ENCODE data around the gene CD164.
A peak's percentile ranks its signal among the peaks of the same experiment; 100 is the strongest.

Gene CD164

DNA sequence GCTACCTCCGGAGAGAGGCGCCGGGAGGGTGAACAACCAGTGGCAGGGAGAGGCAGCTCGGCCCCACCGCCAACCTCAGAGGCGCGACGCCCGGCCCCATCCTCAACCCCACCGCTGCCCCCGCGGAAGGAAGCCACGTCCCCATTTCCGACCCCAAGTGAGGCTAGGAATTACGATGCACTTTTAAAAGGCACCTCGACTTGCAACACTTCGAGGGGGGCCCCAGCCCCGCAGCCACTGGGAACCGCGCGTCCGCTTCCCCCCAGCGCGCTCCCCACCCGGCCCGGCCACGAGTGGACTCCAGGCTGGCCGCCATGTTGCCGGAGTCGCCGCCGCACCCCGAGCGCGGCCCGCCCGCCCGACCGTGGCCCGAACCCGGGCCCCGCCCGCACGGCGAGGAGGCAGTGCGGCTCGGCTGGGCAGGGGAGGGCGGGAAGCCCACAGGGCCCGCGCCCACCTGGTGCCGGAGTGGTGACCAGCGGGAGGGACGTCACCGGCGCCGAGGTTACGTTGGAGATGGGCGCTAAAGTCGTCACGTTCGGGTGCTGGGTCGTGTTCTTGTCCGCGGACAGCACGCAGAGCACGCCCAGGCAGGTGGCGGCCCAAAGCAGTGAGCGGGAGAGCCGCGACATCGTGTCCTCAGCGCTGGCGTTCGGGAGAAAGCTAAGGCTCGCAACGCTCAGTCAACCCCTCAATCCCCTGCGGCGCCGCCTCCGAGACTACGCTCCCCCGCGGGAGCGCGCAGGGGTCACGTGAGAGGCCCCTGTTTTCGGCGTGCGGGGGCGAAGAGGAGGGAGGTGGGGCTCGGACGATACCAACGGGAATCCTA lies at the start of gene CD164:
CD164 (minus strand) TSS at position 721 of the 829 bp plus-strand sequence; CDS start at position 632, 89 bp downstream.
- peak; percentile 69 to 83 (median 76) for DNase-seq (ENCODE audit: low read depth in 2 of 3, low spot score in 2 of 3)

DNA sequence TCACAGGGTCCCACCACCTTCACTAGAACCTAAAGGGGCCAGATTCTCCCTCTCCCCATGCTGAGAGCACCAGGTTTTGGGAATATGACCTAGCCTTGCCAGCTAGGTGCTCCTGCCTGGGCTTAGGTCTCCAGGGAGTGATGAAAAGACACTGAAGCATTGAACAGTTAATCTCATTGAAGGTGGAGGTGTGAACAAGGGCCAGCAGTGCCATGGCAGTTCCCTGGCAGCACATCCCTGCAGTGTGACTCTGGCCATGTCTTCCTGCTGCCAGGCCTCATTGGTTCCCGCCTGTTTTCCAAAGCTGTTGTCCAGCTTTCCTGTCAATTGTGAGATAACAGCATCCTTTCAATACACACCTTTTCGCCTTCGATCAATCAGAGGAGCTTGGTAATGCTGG lies 47.2 kb upstream of the CD164 start:
- no peak for DNase-seq (ENCODE audit: low read depth in 2 of 3, low spot score in 2 of 3)

DNA sequence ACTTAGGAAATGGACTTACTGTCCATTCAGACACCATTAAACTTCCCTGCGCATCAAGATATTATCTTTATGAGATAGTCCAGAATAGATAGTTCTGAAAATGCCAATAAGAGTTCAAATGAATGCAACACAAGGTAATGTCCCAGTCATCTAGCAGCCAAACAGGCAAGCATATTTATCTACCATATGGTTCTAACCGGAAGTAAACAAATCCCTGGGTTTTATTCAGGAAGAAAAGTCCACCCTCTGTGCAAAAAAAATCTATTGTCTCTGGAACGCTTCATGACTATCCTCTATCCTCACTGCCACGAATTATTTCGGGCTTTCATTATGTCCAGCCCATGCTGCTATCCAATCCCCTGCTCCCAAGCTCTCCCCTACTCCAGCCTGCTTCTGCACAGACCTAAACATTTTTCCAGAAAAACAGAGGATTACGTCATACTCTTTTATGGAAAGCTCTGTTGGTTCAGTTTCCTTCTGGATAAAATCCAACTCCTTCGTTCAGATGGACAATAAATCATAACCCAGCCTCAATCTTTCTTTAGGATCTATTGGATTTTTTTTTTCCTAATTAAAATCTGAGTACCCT lies 46.7 kb upstream of the CD164 start:
- no peak for DNase-seq (ENCODE audit: low read depth in 2 of 3, low spot score in 2 of 3)

DNA sequence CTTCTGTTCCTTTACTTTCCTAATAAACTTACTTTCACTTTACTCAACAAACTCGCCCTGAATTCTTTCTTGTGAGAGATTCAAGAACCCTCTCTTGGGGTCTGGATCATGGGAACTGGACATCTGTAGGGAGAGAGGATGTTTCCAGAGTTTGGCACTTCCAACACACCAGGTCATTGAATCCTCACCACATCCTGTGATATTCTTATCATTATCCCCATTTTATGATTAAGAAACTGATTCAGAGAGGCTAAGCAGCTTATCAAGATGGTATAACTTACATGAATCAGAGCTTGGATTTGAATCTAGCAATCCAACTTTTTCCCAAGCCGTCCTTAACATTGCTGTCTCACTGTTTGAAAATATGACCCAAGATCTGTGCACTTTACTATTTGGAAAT lies 42.7 kb upstream of the CD164 start:
- no peak for DNase-seq (ENCODE audit: low read depth in 2 of 3, low spot score in 2 of 3)

DNA sequence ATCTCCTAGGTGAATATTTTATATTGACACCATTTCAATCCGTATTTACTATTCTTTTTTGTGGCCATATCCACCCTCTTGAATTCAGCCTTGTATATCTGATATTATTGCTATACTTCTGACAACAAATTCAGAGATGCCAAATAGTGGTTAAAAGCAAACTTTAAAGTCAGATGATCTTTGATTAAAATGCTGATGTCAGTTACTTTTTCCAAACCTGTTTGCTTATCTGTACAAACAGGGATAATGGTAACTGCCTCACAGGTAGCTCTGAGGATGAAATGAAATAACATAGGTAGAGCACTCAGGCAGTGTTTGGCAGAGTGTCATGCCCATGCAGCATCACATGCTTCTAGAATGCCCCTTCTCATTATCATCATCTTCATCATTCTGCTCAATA lies 38.9 kb upstream of the CD164 start:
- no peak for DNase-seq (ENCODE audit: low read depth in 2 of 3, low spot score in 2 of 3)

DNA sequence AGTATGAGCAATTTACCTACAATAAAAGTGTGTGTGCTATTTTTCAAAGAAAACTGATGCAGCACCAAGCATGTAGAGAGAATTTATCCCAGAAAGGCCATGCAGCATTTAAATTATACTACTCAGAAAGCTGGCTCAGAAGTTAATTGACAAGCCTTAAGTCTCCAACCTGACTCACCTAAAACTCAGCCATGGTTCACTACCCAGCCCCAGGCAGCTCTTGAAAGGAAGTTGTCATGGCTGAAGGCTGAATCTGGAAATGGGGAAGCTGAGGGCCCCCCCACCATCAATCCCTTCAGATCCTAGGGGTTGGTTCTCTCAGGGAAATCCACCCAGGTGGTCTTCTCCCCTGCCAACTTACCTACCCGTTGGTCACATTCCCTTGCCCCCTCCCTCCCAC lies 38.5 kb upstream of the CD164 start:
- DNase-seq (ENCODE audit: low read depth in 2 of 3, low spot score in 2 of 3): no peak

DNA sequence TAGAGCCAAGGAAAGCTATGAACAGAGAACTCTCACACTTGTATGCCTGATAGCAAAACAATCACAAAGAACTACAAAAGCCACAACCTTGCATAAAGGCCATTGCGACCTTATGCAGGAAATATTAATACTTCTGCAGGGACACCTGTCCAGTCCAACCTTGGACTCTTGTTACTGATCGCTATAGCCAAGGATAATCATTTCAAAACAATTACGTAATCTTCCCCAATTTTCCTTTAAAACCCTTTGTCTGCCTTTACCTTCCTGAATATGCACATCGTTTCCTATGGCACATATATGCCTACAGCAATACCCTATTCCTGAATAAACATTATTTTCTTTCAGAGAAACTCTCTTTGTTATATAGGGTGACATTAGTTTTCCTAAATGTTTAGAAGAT lies 35.4 kb upstream of the CD164 start:
- no peak for DNase-seq (ENCODE audit: low read depth in 2 of 3, low spot score in 2 of 3)

DNA sequence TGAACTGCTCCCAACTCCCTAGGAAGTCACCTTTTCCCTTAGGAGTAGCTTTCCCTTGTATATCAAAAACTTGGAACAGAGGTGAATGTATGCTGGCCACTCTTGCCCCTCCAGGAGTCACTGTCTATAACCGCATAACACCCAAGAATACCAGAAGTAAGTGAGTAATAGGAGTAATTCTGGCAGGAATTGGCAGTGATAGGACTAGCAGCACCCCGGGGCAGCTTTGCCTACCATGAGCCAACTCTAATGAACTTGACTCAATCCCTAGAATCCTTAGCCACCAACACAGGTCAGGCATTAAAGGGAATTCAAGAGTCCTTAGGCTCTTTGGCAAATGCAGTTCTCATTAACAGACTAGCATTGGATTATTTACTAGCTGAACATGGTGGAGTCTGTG lies 28.8 kb upstream of the CD164 start:
- DNase-seq (ENCODE audit: low read depth in 2 of 3, low spot score in 2 of 3): no peak

DNA sequence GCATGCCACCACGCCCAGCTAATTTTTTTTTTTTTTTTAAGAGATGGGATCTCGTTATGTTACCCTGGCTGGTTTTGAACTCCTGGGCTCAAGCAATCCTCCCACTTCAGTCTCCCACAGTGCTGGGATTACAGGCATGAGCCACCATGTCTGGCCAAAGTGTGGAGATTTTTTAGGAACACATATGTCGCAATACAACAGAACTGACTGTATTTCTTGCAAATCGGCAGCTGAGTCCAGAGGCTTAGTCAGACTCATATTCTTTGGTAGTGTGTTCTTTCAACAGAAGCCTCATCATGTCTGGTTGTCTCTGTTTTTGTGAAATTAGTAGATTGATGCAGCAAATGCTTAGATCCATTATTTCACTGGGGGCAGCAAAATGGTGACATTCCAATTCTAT lies 23.9 kb upstream of the CD164 start:
- DNase-seq (ENCODE audit: low read depth in 2 of 3, low spot score in 2 of 3): no peak

DNA sequence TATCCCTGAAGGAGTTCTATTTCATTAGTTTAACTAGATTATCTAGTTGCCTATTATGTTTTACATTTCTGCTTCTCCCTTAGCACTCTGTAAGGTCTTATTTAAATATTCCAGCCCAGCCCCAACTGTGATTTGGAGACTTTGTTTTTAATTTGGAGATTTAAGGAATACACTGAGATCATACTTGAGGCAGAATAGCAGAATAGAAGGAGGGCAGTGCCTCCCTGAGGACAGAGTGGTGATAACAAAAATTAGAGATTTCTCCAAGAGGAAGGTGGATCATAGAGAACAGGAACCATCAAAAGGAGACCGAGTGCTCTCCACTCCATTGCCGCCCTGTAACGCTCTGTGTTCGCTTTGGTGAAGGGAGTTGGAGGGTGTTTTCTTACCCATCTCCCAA lies 14.8 kb upstream of the CD164 start:
- no peak for DNase-seq (ENCODE audit: low read depth in 2 of 3, low spot score in 2 of 3)

DNA sequence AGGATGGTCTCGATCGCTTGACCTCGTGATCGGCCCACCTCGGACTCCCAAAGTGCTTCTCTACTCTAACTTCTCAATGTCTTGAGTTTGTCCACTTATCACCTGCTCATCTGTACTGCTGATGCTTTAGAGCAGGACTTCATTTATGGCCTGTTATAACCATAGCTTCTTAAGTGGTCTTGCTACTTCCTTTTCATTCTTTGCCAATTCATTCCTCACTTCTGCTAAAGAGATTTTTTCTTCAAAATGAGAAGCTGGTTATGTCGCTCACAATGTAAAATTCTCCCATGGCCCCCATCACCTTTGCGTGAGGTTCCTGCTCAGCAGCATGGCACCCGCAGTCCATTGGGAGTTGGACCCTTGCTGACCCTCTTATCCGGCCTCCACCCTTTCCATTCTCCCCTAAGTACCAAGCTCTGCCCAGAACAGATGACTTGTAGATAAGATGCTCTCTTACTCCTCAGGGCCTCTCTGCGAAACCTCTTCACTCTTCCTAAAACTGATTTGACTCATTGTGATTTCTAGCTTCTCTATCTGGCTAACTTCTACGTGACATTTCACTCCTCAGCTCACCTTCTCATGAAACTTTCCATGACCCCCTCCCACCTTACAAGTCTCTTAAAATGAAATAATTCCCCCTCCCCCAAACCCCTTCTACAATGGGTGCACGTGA lies 13.9 kb upstream of the CD164 start:
- DNase-seq (ENCODE audit: low read depth in 2 of 3, low spot score in 2 of 3): no peak

DNA sequence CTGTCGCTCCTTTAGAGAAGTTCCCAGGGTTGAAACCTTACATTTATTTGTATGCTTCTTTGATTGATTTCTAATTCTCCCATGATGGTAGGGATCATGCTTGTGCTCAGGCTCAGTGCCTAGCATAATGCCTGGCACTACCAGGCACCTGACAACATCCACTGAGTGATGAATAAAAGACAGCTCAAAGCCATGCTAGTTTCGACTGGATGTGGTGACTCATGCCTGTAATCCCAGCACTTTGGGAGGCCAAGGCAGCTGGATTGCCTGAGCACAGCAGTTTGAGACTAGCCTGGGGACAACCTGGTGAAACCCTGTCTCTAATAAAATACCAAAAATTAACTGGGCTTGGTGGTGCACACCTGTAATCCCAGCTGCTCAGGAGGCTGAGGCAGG lies 11.6 kb upstream of the CD164 start:
- DNase-seq (ENCODE audit: low read depth in 2 of 3, low spot score in 2 of 3): no peak

DNA sequence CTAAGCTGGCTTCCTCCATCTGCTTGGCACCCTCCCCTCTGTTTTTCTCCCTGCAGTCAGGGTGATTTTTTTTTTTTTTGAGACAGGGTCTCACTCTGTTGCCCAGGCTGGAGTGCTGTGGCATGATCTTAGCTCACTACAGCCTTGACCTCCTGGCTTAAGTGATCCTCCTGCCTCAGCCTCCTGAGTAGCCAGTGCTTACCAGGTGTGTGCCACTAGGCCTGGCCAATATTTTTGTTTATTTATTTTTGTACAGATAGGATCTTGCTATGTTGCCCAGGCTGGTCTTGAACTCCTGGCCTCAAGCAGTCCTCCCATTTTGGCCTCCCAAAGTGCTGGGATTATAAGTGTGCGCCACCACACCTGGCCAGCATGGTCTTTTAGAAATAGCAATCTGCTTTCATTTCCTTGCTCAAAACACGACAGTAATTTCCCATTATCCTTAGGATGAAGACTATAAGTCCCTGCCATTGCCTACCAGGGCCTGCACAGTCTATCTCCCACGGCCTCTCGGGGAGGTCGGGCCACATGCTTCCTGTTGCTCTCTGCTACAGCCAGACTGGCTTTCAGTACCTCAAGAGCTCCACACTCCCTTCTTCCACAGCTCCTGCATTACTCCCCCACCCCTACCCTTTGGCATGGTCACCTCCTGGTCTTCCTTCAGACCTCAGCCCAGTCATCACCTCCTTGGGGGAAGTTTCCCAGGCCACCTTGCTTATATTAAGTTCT lies 11.1 kb upstream of the CD164 start:
- no peak for DNase-seq (ENCODE audit: low read depth in 2 of 3, low spot score in 2 of 3)

DNA sequence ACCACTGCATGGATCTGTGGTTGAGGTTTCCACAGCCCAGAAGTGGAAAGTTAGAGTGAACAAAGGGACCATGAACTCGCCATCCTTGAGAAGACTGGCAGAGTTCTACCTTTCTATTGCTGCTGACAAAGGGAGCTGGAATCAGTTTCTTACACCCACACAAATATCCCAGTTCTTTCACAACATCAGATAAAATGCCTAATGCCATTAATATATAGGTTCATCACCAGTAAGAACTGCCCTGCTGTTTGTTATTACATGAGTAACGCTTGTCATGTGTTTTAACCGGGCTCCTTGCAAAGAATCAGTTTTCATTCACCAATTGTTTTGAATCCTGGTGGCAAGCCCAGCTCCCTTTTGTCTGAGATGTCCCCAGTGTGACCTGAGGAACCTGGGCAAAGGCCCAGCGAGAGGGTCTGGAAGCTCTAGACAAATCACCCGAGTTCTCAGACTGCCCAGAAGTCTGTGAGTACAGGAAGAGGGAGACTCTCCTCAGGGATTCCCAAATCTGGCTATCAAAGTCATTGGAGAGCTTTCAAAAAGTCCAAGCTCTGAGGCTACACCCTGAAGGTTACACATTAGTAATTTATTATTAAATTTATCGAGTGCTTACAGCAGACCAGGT lies 7.5 kb upstream of the CD164 start:
- no peak for DNase-seq (ENCODE audit: low read depth in 2 of 3, low spot score in 2 of 3)

DNA sequence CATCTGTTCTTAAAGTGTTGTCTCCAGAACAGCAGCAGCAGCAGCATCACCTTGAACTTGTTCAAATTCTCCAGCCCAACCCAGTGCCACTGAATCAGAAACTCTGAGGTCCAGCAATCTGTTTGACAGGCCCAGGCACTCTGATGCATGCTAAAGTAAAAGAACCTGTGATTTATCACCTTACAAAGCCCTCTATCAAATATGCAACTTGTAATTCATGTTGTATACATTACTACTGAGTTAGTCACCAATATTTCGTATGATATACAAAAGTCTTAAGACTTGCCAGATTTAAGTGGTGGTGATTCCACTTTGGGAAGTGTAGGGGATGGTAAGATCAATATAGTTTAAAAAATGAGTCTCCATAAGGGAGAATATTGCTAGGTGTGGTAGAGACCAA lies 6.0 kb upstream of the CD164 start:
- no peak for DNase-seq (ENCODE audit: low read depth in 2 of 3, low spot score in 2 of 3)

DNA sequence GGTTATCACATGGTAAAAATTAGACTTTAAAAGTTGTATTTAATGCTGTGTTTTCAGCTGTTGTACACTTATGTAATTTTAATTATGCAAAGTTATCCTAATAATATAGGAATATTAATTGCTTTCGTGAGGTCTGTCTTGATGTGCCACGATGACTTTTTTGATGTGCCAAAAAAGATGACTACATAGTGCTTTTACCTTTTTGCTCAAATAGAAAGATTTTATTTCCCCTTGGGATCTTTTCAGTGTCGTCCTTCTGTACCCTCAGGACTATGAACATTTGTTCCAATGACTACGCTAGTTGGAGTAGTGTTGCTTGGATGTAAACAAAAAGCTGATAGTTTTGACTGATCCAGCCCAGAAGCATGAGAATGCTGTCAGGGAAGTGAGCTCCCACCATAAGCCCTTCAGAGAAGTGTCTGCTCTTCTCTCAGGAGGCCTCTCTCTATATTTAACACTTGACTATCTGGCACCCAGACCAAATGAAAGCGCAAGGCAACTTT lies 1.2 kb upstream of the CD164 start:
- DNase-seq (ENCODE audit: low read depth in 2 of 3, low spot score in 2 of 3): no peak

DNA sequence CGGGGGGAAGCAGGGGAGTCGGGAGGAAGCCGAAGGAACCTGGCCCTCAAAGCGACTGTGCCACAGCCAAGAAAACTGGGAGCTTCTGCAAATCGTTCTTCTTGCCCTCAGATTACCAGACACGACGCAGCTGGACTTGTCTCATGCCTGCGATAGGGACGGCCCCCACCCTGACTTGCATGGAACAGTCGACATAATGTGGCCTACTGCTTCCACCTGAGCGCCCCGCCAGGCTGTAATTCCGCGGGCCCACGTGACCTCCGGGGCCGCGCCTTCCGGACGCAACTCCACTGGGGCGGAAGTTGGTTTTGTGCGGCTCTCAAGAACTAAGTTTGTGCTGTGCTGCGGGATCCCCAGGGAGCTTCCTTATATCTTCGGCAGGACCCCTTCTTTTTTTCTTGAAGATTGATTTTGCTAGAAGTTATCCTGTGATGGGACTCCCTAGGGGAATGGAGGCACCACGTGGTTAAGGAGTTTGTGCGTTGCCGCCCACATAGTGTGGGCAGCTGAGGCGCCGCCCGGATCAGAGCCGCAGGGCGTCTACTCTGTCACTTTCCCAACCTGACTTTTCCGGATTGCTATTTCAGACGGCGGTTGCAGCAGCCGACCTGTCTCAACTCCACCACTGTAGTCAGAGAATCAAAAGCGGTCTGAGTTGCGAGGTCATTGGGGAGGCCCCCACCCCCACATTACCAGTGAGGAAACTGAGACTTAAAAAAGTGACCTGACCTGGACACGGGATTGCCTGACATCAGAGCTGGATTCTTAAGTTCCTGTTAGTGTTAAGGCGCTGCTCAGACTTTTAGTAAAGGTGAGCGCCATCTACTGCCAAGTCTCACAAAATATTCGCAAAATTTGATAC lies 540 bp upstream of the CD164 start:
- peak; percentile 78 to 88 (median 82) for DNase-seq (ENCODE audit: low read depth in 2 of 3, low spot score in 2 of 3)

DNA sequence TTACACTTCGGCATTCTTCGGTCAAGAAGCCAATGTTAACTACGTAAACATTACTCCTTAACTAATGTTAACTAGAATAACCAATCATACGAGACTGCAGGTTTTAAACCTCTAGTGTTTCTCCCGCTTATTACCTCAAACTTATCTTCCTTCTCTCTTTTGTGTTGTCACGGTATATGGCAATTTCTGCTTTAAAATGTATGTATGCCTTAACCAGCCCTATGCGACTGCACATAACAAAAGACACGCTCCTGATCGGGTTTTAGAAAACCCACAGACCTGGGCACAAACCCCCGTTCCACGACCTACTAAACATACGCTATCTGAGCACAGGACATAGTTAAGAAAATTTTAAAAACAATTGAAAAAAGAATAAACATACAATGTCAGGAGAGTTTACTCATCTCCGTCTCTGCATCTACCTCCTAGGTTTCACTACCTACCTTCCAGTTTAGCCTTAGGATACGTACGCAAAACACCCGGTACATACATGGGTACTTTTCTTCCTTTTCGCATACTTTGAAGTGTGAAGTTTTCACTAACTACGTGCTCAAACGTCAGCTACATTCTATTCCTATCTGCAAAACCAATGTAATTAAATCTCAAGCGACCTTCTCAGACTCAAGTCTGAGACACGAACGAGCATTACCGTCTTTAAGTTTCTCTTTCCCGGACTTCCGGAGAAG lies 1.1 kb downstream of the CD164 start:
- no peak for DNase-seq (ENCODE audit: low read depth in 2 of 3, low spot score in 2 of 3)

DNA sequence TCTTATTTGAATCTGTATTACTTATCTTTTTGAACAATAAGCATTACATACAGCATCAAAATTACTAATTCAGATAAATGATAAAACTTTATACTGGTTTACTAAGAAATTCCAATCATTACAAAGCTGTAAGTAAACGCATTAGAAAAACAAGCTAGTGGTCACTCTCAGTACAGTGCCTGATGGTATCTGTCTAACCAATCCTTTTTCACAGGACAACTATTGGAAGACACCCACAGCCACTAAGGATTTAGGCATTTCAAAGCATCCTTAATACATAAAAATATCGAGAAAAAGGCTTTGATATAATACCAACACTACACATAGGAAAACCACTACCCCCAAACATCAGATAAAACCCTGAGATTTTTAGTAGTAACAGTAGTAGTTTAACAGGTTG lies 2.6 kb downstream of the CD164 start:
- no peak for DNase-seq (ENCODE audit: low read depth in 2 of 3, low spot score in 2 of 3)

DNA sequence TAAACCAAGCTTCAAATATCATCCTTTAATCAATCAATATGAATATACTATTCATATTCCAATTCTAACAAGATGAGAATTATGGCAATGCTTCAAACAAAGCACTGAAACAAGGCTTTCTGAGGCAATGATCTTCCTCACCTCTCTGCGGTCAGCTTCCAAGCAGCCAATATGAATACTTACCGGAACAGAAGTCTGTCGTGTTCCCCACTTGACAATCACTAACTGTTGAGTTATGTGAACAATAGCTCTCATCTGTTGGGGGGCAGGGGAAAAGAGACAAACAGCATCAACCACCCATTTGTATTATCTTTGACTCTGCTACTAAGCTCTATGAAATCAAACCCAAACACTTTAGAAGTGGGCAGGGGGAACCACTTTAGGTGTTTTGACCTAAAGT lies 4.5 kb downstream of the CD164 start:
- no peak for DNase-seq (ENCODE audit: low read depth in 2 of 3, low spot score in 2 of 3)

Measured in activated CD8-positive, alpha-beta memory T cell treated with anti-CD3 and anti-CD28 coated beads for 48 hours (primary cell).